ENCODE data around the gene SH3D21.

Gene SH3D21

GRCh38 chr1:36337830-36338229 is 31.7 kb downstream of the SH3D21 start:
- no peak for FAIRE-seq

GRCh38 chr1:36339215-36339614 is 33.0 kb downstream of the SH3D21 start:
- FAIRE-seq: no peak

- FAIRE-seq: no peak
Measured at GRCh38 chr1:36339615-36340014, 33.4 kb downstream of the SH3D21 start.

- FAIRE-seq: no peak
Measured at GRCh38 chr1:36341626-36342320, 35.6 kb downstream of the SH3D21 start.

- no peak for FAIRE-seq
Measured at GRCh38 chr1:36342426-36343185, 36.4 kb downstream of the SH3D21 start.

- FAIRE-seq: no peak
Measured at GRCh38 chr1:36343651-36344394, 37.7 kb downstream of the SH3D21 start.

GRCh38 chr1:36344395-36344680 is 38.2 kb downstream of the SH3D21 start:
- FAIRE-seq: no peak

- no peak for FAIRE-seq
Measured at GRCh38 chr1:36345353-36345752, 39.2 kb downstream of the SH3D21 start.

- FAIRE-seq: no peak
Measured at GRCh38 chr1:36346741-36347370, 40.7 kb downstream of the SH3D21 start.

- FAIRE-seq: no peak
Measured at GRCh38 chr1:36349241-36349671, 43.1 kb downstream of the SH3D21 start.

GRCh38 chr1:36349839-36350238 is 43.7 kb downstream of the SH3D21 start:
- FAIRE-seq: no peak

- FAIRE-seq: no peak
Measured at GRCh38 chr1:36350659-36351226, 44.6 kb downstream of the SH3D21 start.

GRCh38 chr1:36351227-36351977 is 45.2 kb downstream of the SH3D21 start:
- no peak for FAIRE-seq

- FAIRE-seq: no peak
Measured at GRCh38 chr1:36352125-36352909, 46.1 kb downstream of the SH3D21 start.

GRCh38 chr1:36352910-36353878 is 47.0 kb downstream of the SH3D21 start:
- no peak for FAIRE-seq

GRCh38 chr1:36354486-36354885 is 48.3 kb downstream of the SH3D21 start:
- no peak for FAIRE-seq

GRCh38 chr1:36355811-36356210 is 49.6 kb downstream of the SH3D21 start:
- no peak for FAIRE-seq

GRCh38 chr1:36358514-36359084 is 52.4 kb downstream of the SH3D21 start:
- no peak for FAIRE-seq

GRCh38 chr1:36359383-36359782 is 53.2 kb downstream of the SH3D21 start:
- no peak for FAIRE-seq

Measured in G401.6 (cell line).